Liver (tissue), 3 donors: ENCODE results near the gene IFI16.

Experiments
- CTCF ChIP-seq: fragments of 150-350 bp; IDR thresholded peaks from 2 replicates; pipeline ENCODE4 v1.5.1; 2017; ENCODE audit warnings: improper control_type of control experiment, low read depth, low read length; ENCODE audit not compliant: missing input control
- EGR1 ChIP-seq, 2 donors: IDR thresholded peaks; 2 replicates each; pipeline ENCODE4 v1.6.1; 2016 to 2018; ENCODE audit warnings: antibody characterized with exemption in 2 of 2, low read depth in 2 of 2
- JUND ChIP-seq, 2 donors: IDR thresholded peaks; 2 replicates each; pipeline ENCODE4 v1.6.1; 2016; ENCODE audit warnings: antibody characterized with exemption in 2 of 2
- MAX ChIP-seq: IDR thresholded peaks from 2 replicates; pipeline ENCODE4 v1.6.1; 2016; ENCODE audit warnings: antibody characterized with exemption
- RAD21 ChIP-seq, 2 donors: IDR thresholded peaks; 2 replicates each; pipeline ENCODE4 v1.6.1; 2016; ENCODE audit warnings: antibody characterized with exemption in 2 of 2, mild to moderate bottlenecking in 2 of 2
- REST ChIP-seq: IDR thresholded peaks from 2 replicates; pipeline ENCODE4 v1.6.1; 2016; ENCODE audit warnings: antibody characterized with exemption, mild to moderate bottlenecking
- SP1 ChIP-seq: IDR thresholded peaks from 2 replicates; pipeline ENCODE4 v1.6.1; 2018; ENCODE audit warnings: antibody characterized with exemption, mild to moderate bottlenecking
- TAF1 ChIP-seq: conservative IDR thresholded peaks from 2 replicates; pipeline ENCODE4 v1.6.1; 2016; ENCODE audit warnings: antibody characterized with exemption, mild to moderate bottlenecking
- donor health status: healthy.
- donor health status: healthy.

GRCh38 chr1:159012495-159012894, 2.8 kb downstream of the IFI16 start:
- TF ChIP-seq CTCF (no peak), TAF1 (no peak), JUND (IDR thresholded peaks at IDR 0.05) (no peak), RAD21 (IDR thresholded peaks at IDR 0.05) (no peak), REST (no peak), MAX (no peak), SP1 (no peak), EGR1 (IDR thresholded peaks at IDR 0.05; ENCODE audit: low read depth in 2 of 2) (no peak)
